Activated CD8-positive, alpha-beta T cell treated with anti-CD3 and anti-CD28 coated beads, Interleukin-2, amount 10 ng/mL, durations not matched to agents 7 days and 5 days (primary cell): ENCODE results near the gene FUT3. TPM values are rescaled to one million over a fixed set of nuclear protein-coding genes. Genes with fewer than 3 reads are reported as not detected.
"Not testable (repeated sequence)": the region's sequence is repeated elsewhere in the genome, so short reads cannot be mapped to it uniquely, and the experiment has no call there.

Experiments used
- ATAC-seq: fragments of 150-1000 bp; cut with Tn5 transposase; one replicate; pipeline ENCODE4 v1.10.0; 2021; ENCODE audit warnings: moderate library complexity
- CTCF ChIA-PET: fragments of 350-600 bp; sonication (Branson Sonifier 250); formaldehyde crosslinking; loops from one replicate; lab custom pipeline; 2021; ENCODE audit warnings: antibody characterized with exemption; lab: Charles Lee
- POLR2A ChIA-PET: fragments of 350-600 bp; sonication (Branson Sonifier 250); formaldehyde crosslinking; loops from one replicate; lab custom pipeline; 2021; ENCODE audit warnings: antibody characterized with exemption; lab: Charles Lee
- DNase-seq: peaks from one replicate; pipeline ENCODE4 v3.0.0-alpha.2; 2020
- H3K27ac Mint-ChIP-seq: one replicate; pipeline ENCODE4 v1.8.0; 2021; ENCODE audit warnings: mild to moderate bottlenecking, mixed read lengths
- H3K27me3 Mint-ChIP-seq: one replicate; pipeline ENCODE4 v1.8.0; 2021; ENCODE audit warnings: low read depth, mixed read lengths
- H3K36me3 Mint-ChIP-seq: one replicate; pipeline ENCODE4 v1.8.0; 2021; ENCODE audit warnings: low read depth, mixed read lengths
- H3K4me1 Mint-ChIP-seq: one replicate; pipeline ENCODE4 v1.8.0; 2021; ENCODE audit warnings: low read depth, mixed read lengths
- H3K4me3 Mint-ChIP-seq: one replicate; pipeline ENCODE4 v1.8.0; 2021; ENCODE audit warnings: mild to moderate bottlenecking, mixed read lengths
- H3K9me3 Mint-ChIP-seq: one replicate; pipeline ENCODE4 v1.8.0; 2022; ENCODE audit warnings: mixed read lengths; ENCODE audit not compliant: insufficient read depth
- total RNA-seq, 2 experiments: library from RNA; stranded (reverse); gene quantifications; one replicate each; pipeline ENCODE4 v1.2.3, GENCODE V29; 2021

Gene FUT3
- total RNA-seq, 2 experiments from 2014 or later = not detected

- CTCF ChIA-PET = interaction anchor here (2.0 to 2.8 kb wide), 2 partner anchors 10 to 89 kb away, joined by 5 to 19 read pairs; partner anchors contain the start of genes NDUFA11 and NRTN
- peaks cover 3% of the 10 kb centered on the region for H3K36me3 Mint-ChIP-seq
- H3K27me3 Mint-ChIP-seq = no peaks in the 10 kb centered on the region
- no peak overlapping the region for H3K4me3 Mint-ChIP-seq
- DNase-seq (no peak), ATAC-seq (no peak)
- POLR2A ChIA-PET = interaction anchor here (0.6 to 1.9 kb wide), 2 partner anchors 10 to 83 kb away, joined by 3 to 8 read pairs; partner anchors contain the start of gene NDUFA11
- no peak overlapping the region for H3K27ac Mint-ChIP-seq
- no peaks in the 10 kb centered on the region for H3K4me1 Mint-ChIP-seq
- H3K9me3 Mint-ChIP-seq = no peaks in the 10 kb centered on the region
Measured at GRCh38 chr19:5892772-5893275, 41.6 kb upstream of the FUT3 start.

GRCh38 chr19:5891938-5892771 lies 40.9 kb upstream of the FUT3 start:
- peaks cover 3% of the 10 kb centered on the region for H3K36me3 Mint-ChIP-seq
- no peaks in the 10 kb centered on the region for H3K27me3 Mint-ChIP-seq
- DNase-seq (no peak), ATAC-seq (peak; percentile 50)
- H3K9me3 Mint-ChIP-seq = no peaks in the 10 kb centered on the region
- no peaks in the 10 kb centered on the region for H3K4me1 Mint-ChIP-seq
- ChIA-PET POLR2A (interaction anchor here (1.9 kb wide), 1 partner anchor 10 kb away, joined by 8 read pairs; the partner anchor contains the start of gene NDUFA11), CTCF (interaction anchor here (1.8 to 2.8 kb wide), 3 partner anchors 11 to 98 kb away, joined by 3 to 19 read pairs (median 5); partner anchors contain the start of genes NDUFA11 and NRTN)
- H3K4me3 Mint-ChIP-seq = no peak overlapping the region
- H3K27ac Mint-ChIP-seq = no peak overlapping the region

GRCh38 chr19:5891572-5891937 lies 40.3 kb upstream of the FUT3 start:
- no peaks in the 10 kb centered on the region for H3K9me3 Mint-ChIP-seq
- POLR2A ChIA-PET = interaction anchor here (1.9 kb wide), 1 partner anchor 11 kb away, joined by 8 read pairs; the partner anchor contains the start of gene NDUFA11
- no peak overlapping the region for H3K27ac Mint-ChIP-seq
- H3K27me3 Mint-ChIP-seq = no peaks in the 10 kb centered on the region
- CTCF ChIA-PET = interaction anchor here (1.7 to 2.8 kb wide), 4 partner anchors 12 to 97 kb away, joined by 3 to 19 read pairs (median 10); partner anchors contain the start of genes NDUFA11 and NRTN
- no peak for DNase-seq
- no peaks in the 10 kb centered on the region for H3K4me1 Mint-ChIP-seq
- H3K4me3 Mint-ChIP-seq = no peak overlapping the region
- H3K36me3 Mint-ChIP-seq = peaks cover 3% of the 10 kb centered on the region
- no peak for ATAC-seq

GRCh38 chr19:5890099-5890498 lies 38.9 kb upstream of the FUT3 start:
- no peak for DNase-seq
- no peaks in the 10 kb centered on the region for H3K4me1 Mint-ChIP-seq
- H3K27me3 Mint-ChIP-seq = no peaks in the 10 kb centered on the region
- ChIA-PET CTCF (interaction anchor here (1.7 kb wide), 1 partner anchor 86 kb away, joined by 15 read pairs; no protein-coding TSS in a partner anchor), POLR2A (no interaction called here)
- H3K4me3 Mint-ChIP-seq = no peak overlapping the region
- no peaks in the 10 kb centered on the region for H3K36me3 Mint-ChIP-seq
- no peak overlapping the region for H3K27ac Mint-ChIP-seq
- no peak for ATAC-seq
- H3K9me3 Mint-ChIP-seq = no peaks in the 10 kb centered on the region

- ATAC-seq = no peak
- Mint-ChIP-seq H3K4me3 (no peak overlapping the region), H3K36me3 (no peaks in the 10 kb centered on the region), H3K27me3 (no peaks in the 10 kb centered on the region), H3K9me3 (no peaks in the 10 kb centered on the region), H3K27ac (no peak overlapping the region), H3K4me1 (no peaks in the 10 kb centered on the region)
- ChIA-PET POLR2A (no interaction called here), CTCF (interaction anchor here (1.7 kb wide), 1 partner anchor 85 kb away, joined by 15 read pairs; no protein-coding TSS in a partner anchor)
- DNase-seq = no peak
Measured at GRCh38 chr19:5889288-5889971, 38.2 kb upstream of the FUT3 start.

- DNase-seq, H3K27me3 Mint-ChIP-seq, H3K4me1 Mint-ChIP-seq, H3K36me3 Mint-ChIP-seq, H3K9me3 Mint-ChIP-seq, H3K27ac Mint-ChIP-seq, ATAC-seq, H3K4me3 Mint-ChIP-seq: not testable (repeated sequence)
- CTCF ChIA-PET = interaction anchor here (1.0 kb wide), 1 partner anchor 80 kb away, joined by 3 read pairs; no protein-coding TSS in a partner anchor
- POLR2A ChIA-PET = interaction anchor here (1.0 to 1.4 kb wide), 2 partner anchors 55 to 80 kb away, joined by 3 to 8 read pairs; no protein-coding TSS in a partner anchor
Measured at GRCh38 chr19:5884065-5884811, 33.0 kb upstream of the FUT3 start.

- H3K27me3 Mint-ChIP-seq, H3K9me3 Mint-ChIP-seq, H3K4me1 Mint-ChIP-seq, H3K4me3 Mint-ChIP-seq, ATAC-seq, DNase-seq, H3K36me3 Mint-ChIP-seq, H3K27ac Mint-ChIP-seq: not testable (repeated sequence)
- ChIA-PET POLR2A (interaction anchor here (1.0 to 1.4 kb wide), 2 partner anchors 55 to 79 kb away, joined by 3 to 8 read pairs; no protein-coding TSS in a partner anchor), CTCF (interaction anchor here (1.0 kb wide), 1 partner anchor 79 kb away, joined by 3 read pairs; no protein-coding TSS in a partner anchor)
Measured at GRCh38 chr19:5883157-5883873, 32.1 kb upstream of the FUT3 start.

GRCh38 chr19:5882421-5882968 lies 31.2 kb upstream of the FUT3 start:
- Mint-ChIP-seq H3K27ac (no peak overlapping the region), H3K4me1 (no peaks in the 10 kb centered on the region), H3K36me3 (no peaks in the 10 kb centered on the region), H3K9me3 (no peaks in the 10 kb centered on the region), H3K27me3 (peaks cover 5% of the 10 kb centered on the region), H3K4me3 (no peak overlapping the region)
- CTCF ChIA-PET = no interaction called here
- DNase-seq (no peak), ATAC-seq (no peak)
- POLR2A ChIA-PET = no interaction called here

- H3K4me1 Mint-ChIP-seq = no peaks in the 10 kb centered on the region
- no peaks in the 10 kb centered on the region for H3K9me3 Mint-ChIP-seq
- CTCF ChIA-PET = no interaction called here
- ATAC-seq (no peak), DNase-seq (no peak)
- POLR2A ChIA-PET = no interaction called here
- H3K27me3 Mint-ChIP-seq = peaks cover 5% of the 10 kb centered on the region
- no peaks in the 10 kb centered on the region for H3K36me3 Mint-ChIP-seq
- no peak overlapping the region for H3K27ac Mint-ChIP-seq
- no peak overlapping the region for H3K4me3 Mint-ChIP-seq
Measured at GRCh38 chr19:5881543-5882299, 30.5 kb upstream of the FUT3 start.

GRCh38 chr19:5880604-5881078 lies 29.4 kb upstream of the FUT3 start:
- POLR2A ChIA-PET = no interaction called here
- ATAC-seq (no peak), DNase-seq (no peak)
- Mint-ChIP-seq H3K4me1 (no peaks in the 10 kb centered on the region), H3K4me3 (no peak overlapping the region), H3K27ac (no peak overlapping the region), H3K27me3 (peaks cover 5% of the 10 kb centered on the region), H3K36me3 (no peaks in the 10 kb centered on the region), H3K9me3 (no peaks in the 10 kb centered on the region)
- CTCF ChIA-PET = no interaction called here
